Stimulated activated CD4-positive, alpha-beta T cell treated with anti-CD3 and anti-CD28 coated beads, Interleukin-15, amount 100 ng/mL, for 1 hour (primary cell): Measurements from ENCODE around the gene EIF3B.
A peak's percentile ranks its signal among the peaks of the same experiment; 100 is the strongest.
"Not testable (repeated sequence)": the region's sequence is repeated elsewhere in the genome, so short reads cannot be mapped to it uniquely, and the experiment has no call there.

Source experiments
- DNase-seq, 2 donors: peaks; one replicate each; pipeline ENCODE4 v3.0.0-alpha.2; 2020; ENCODE audit warnings: low read depth in 1 of 2, low spot score in 1 of 2

Gene EIF3B

GRCh38 chr7:2354186-2354938, at the start of gene EIF3B:
TSS of gene EIF3B (plus strand) at chr7:2354827. CDS start at chr7:2354922, 95 bp downstream.
- peak; percentile 80 for DNase-seq

GRCh38 chr7:2305258-2305657, 49.4 kb upstream of the EIF3B start:
- DNase-seq, result not testable (repeated sequence)

DNA sequence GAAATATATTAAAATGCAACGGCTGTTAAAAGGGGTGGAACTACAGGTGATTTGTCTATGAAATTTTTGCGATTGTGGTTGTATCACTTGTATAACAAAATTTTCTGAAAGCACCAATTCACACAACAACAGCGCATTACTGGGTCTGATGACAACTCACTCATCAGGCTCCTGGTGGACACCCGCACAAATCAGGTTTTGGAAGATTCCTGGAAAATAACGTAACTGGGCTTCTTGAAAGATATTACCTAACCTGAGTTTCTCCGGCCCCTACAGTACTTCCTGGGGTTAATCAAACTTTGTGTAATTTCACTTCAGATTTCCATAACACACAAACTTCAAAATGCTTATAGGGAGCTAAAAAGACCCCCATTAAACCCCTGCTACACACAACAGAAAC, 47.9 kb upstream of the EIF3B start:
- DNase-seq, result no peak

DNA sequence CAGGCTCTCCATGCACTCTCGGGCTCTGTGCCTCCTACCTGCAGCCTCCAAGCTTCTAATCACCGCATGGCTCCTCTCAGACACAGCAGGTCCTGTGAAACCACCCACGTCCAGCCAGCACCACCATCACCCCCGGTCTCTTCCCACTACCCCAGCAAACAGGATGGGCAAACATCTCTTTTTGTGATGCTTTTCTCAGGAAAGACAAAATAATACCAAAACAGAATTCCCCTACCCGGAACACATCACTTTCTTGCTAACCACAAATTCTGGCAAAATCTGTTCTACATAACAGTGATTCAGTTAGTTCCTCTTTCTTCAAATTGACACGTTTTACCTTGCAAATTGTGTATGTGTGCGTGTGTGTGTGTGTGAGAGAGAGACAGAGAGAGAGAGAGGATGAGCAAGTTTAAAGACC, 46.9 kb upstream of the EIF3B start:
- no peak for DNase-seq

DNA sequence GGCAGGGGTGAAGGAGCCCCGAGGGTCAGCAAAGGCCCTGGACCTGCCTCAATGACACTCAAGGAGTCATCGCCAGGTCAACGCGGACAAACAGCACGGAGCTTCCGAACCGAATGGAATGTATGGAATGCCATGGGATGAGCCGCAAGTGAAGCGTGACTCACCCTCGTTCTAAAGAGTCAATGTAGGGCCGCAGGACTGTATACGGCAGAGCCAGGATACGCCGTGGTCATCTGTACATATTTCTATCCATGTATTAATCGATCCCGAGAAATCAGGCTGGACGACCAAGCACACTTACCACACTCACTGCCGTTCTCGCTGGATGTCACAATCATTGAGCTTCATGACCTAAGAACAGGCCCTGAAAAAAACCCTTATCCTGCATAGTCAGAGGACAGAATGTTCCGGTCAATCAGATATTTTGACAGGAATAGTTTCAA, 44.7 kb upstream of the EIF3B start:
- DNase-seq, result no peak

DNA sequence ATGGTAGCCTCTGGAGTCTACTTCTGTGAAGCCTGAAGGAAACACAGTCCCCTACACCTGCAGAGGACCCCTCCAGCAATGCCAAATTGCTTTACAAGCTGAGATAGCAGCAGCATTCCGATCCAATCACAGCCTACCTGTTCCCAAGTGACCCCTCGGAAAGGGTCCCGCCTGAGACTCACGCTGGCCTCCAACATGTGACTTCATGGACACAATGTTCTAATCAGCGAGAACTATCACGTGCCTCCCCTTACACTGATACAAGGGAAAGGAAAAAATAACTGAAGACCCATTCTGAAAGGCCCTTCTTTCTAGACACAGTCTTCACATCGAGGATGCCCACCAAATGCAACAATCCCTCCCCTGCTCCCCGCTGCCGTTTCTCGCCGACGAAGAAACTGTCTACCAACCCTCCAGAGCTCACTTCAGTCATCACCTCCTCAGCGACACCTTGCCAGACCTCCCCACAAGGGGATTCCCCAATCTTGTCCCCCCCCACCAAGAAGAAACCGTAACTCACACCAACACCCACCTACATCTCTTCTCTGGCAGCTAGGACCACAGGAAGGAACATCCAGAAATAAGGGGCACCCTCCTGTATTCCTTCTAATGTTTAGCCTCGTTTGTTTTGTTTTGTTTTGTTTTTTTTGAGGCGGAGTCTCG, 42.2 kb upstream of the EIF3B start:
- DNase-seq, result no peak

DNA sequence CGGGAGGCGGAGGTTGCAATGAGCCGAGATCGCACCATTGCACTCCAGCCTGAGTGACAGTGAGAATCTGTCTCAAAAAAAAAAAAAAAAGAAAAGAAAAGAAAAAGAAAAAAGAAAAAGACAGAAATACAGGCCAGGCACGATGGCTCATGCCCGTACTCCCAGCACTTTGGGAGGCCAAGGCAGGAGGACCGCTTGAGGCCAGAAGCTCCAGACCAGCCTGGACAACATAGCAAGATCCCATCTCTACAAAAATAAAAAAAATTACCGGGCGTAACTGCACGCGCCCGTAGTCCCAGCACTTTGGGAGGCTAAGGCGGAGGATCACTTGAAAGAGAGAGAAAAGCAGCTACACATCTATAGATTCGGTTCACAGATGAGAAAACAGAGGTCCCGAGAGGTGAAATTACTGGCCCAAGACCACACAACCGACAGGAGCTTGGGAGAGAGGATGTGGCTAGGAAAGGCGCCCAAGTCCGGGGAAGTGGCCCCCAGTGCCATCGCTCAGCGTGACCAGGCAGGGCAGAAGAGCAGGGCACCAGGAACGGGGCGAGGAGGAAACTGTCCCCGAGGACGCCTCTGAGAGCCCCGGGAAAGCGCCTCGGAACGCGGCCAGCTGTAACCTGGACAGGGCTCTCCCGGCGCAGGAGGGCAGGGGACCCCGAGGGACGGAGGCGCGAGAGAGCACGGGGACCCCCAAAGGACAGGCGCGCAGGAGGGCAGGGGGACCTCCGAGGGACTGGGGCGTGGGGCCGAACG, 41.0 kb upstream of the EIF3B start:
- DNase-seq, result no peak

- peak; percentile 94 for DNase-seq
Observed at GRCh38 chr7:2314209-2314955, 40.2 kb upstream of the EIF3B start, which contains the start of gene SNX8. TSS of gene SNX8 (minus strand) at chr7:2314441. CDS start at chr7:2314421, 20 bp downstream.

- not testable (repeated sequence) for DNase-seq
Observed at GRCh38 chr7:2314956-2315530, 39.6 kb upstream of the EIF3B start.

DNA sequence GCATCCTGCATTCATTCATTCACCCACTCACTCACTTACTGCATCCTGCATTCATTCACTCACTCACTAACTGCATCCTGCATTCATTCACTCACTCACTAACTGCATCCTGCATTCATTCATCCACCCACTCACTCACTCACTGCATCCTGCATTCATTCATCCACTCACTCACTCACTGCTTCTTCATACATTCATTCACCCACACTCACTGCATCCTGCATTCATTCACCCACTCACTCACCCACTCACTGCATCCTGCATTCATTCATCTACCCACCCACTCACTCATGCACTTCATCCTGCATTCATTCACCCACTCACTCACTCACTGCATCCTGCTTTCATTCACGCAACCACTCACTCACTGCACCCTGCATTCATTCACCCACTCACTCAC, 38.8 kb upstream of the EIF3B start:
- DNase-seq, result no peak

- no peak for DNase-seq
Observed at GRCh38 chr7:2316578-2316977, 38.0 kb upstream of the EIF3B start.

GRCh38 chr7:2317556-2318293, 36.9 kb upstream of the EIF3B start:
- DNase-seq, result no peak

DNA sequence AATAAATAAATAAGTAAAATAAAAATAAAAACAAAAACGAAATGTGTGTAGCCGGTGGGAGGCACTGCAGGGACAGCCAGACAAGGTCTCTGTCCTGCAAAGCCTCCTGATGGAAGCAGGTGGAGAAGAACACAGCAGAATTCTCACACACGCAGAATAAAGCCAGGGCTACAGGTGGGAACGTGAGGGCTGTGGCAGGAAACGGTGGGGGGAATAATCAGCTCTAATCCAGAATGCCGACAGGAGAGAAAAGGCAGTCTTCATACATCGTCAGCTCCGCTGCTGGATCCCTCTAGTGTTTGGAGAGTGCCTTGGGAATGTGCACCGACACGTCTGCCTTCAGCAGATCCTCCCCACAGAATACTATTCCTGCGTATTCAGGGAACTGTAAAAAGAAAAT, 33.6 kb upstream of the EIF3B start:
- DNase-seq, result no peak

GRCh38 chr7:2325162-2325561, 29.5 kb upstream of the EIF3B start:
- no peak for DNase-seq

- DNase-seq, result no peak
Observed at GRCh38 chr7:2326951-2327350, 27.7 kb upstream of the EIF3B start.

DNA sequence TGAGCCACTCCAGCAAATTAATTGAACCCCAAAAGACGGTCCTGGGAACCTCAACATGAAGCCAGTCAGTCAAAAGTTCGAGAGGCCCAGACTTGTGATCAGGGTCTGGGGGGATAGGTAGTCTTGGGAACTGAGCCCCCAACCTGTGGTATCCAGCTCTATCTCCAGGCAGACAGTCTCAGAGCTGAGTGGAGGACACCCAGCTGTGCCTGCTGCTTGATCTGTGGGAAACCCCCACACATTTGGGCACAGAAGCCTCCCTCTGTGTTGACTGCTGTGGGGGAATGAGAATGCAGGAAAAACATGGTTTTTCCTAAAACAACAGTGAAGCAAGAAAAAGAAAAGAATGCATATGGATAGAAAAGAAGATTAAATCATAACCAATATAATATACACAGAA, 24.1 kb upstream of the EIF3B start:
- DNase-seq, result no peak

GRCh38 chr7:2331707-2332106, 22.9 kb upstream of the EIF3B start:
- no peak for DNase-seq

- not testable (repeated sequence) for DNase-seq
Observed at GRCh38 chr7:2332606-2333231, 21.9 kb upstream of the EIF3B start.

DNA sequence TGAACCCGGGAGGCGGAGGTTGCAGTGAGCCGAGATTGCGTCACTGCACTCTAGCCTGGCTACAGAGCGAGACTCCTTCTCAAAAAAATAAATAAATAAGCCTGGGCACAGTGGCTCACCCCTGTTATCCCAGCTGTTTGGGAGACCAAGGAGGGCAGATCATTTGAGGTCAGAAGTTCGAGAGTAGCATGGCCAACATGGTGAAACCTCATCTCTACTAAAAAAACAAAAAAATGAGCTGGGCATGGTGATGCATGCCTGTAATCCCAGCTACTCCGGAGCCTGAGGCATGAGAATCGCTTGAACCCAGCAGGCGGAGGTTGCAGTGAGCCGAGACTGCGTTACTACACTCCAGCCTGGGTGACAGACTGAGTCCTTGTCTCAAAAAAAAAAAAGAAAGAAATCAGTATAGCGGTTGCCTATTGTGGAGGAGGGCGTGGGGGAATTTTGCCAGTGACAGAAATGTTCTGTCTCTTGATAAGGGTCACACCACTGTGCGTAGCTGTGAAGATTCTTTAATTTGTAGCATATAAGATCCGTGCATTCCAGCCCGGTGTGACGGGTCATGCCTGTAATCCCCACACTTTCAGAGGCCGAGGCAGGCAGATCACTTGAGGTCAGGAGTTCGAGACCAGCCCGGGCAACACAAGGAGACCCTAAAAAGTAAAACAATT, 17.9 kb upstream of the EIF3B start:
- DNase-seq, result no peak
